H1 (cell line): Measurements from ENCODE around the gene BLOC1S4. TPM values are rescaled to one million over a fixed set of nuclear protein-coding genes. Genes with fewer than 3 reads are reported as not detected.

Experiments used
- CTCF ChIA-PET: fragments of 300-600 bp; sonication (Branson Sonifier 250); formaldehyde crosslinking; loops from one replicate; lab custom pipeline; 2021; ENCODE audit not compliant: partially characterized antibody; lab: Charles Lee
- POLR2A ChIA-PET: fragments of 300-600 bp; sonication (Branson Sonifier 250); formaldehyde crosslinking; loops from one replicate; lab custom pipeline; 2021; ENCODE audit warnings: inconsistent platforms; ENCODE audit not compliant: partially characterized antibody; lab: Charles Lee
- DNase-seq, 2 experiments: peaks; one replicate each; pipeline versions ENCODE4 v3.0.0 to v3.0.0-alpha.2; 2010 to 2022; ENCODE audit warnings: low spot score in 2 of 2, low read depth in 1 of 2, mixed read lengths in 1 of 2
- FAIRE-seq: peaks from 2 replicates; lab custom pipeline; 2011; peaks lifted over from hg19 to GRCh38; lab: Jason Lieb, UNC
- H2AFZ ChIP-seq: 2 replicates; pipeline ENCODE4 v1.8.1; 2012; ENCODE audit warnings: low read length, inconsistent platforms
- H2AK5ac ChIP-seq: 2 replicates; pipeline ENCODE4 v1.6.1; 2013; ENCODE audit warnings: low read depth, low read length
- H2BK120ac ChIP-seq: replicated peaks from 2 replicates; pipeline ENCODE3; 2013; ENCODE audit warnings: low read depth, low read length, inconsistent platforms
- H2BK12ac ChIP-seq: 2 replicates; pipeline ENCODE4 v1.6.1; 2013; ENCODE audit warnings: low read depth, low read length
- H2BK15ac ChIP-seq: 2 replicates; pipeline ENCODE4 v1.6.1; 2013; ENCODE audit warnings: low read length
- H2BK20ac ChIP-seq: 2 replicates; pipeline ENCODE4 v1.6.1; 2013; ENCODE audit warnings: low read length
- H2BK5ac ChIP-seq: 2 replicates; pipeline ENCODE4 v1.6.1; 2013; ENCODE audit warnings: low read depth, low read length
- H3K14ac ChIP-seq: 2 replicates; pipeline ENCODE4 v1.6.1; 2013; ENCODE audit warnings: inconsistent platforms; ENCODE audit not compliant: insufficient read length
- H3K18ac ChIP-seq: 2 replicates; pipeline ENCODE4 v1.6.1; 2013; ENCODE audit warnings: low read length; ENCODE audit errors: extremely low read depth
- H3K23ac ChIP-seq: 2 replicates; pipeline ENCODE4 v1.6.1; 2013; ENCODE audit warnings: inconsistent platforms; ENCODE audit not compliant: insufficient read length
- H3K23me2 ChIP-seq: 2 replicates; pipeline ENCODE4 v1.6.1; 2013; ENCODE audit warnings: low read depth, low read length
- H3K27ac ChIP-seq: 2 replicates; pipeline ENCODE4 v1.6.1; 2011; ENCODE audit warnings: low read depth, low read length, inconsistent platforms
- H3K27me3 ChIP-seq, 4 experiments: replicated peaks in 1 of 4; 1 replicate in 1 of 4; 2 replicates in 3 of 4; pipeline versions ENCODE4 v1.6.1 to v1.8.1; 2011 to 2013; ENCODE audit warnings: low read length in 3 of 4, mild to moderate bottlenecking in 3 of 4, inconsistent platforms in 2 of 4, mixed read lengths in 2 of 4, moderate library complexity in 1 of 4; ENCODE audit not compliant: control insufficient read depth in 3 of 4, insufficient read depth in 3 of 4; ENCODE audit errors: extremely low read depth in 1 of 4
- H3K36me3 ChIP-seq, 4 experiments: 2 replicates each; pipeline versions ENCODE4 v1.6.1 to v1.8.1; 2011 to 2013; ENCODE audit warnings: mild to moderate bottlenecking in 4 of 4, low read length in 3 of 4, moderate library complexity in 2 of 4, control low read depth in 1 of 4, inconsistent platforms in 1 of 4; ENCODE audit not compliant: insufficient read depth in 4 of 4, control insufficient read depth in 2 of 4
- H3K4ac ChIP-seq: replicated peaks from 2 replicates; pipeline ENCODE3; 2013; ENCODE audit warnings: low read length, low read depth, mixed read lengths, inconsistent platforms; ENCODE audit not compliant: insufficient read length
- H3K4me1 ChIP-seq, 4 experiments: replicated peaks in 1 of 4; 1 replicate in 1 of 4; 2 replicates in 3 of 4; pipeline versions ENCODE4 v1.6.1 to v1.8.1; 2011 to 2013; ENCODE audit warnings: low read length in 3 of 4, inconsistent platforms in 2 of 4, mixed read lengths in 1 of 4; ENCODE audit not compliant: insufficient read depth in 4 of 4, control insufficient read depth in 3 of 4
- H3K4me2 ChIP-seq, 2 experiments: 2 replicates each; pipeline versions ENCODE4 v1.6.1 to v1.8.1; 2011 to 2013; ENCODE audit warnings: low read depth in 2 of 2, low read length in 2 of 2, control low read depth in 1 of 2, inconsistent platforms in 1 of 2, mild to moderate bottlenecking in 1 of 2; ENCODE audit not compliant: insufficient read depth in 1 of 2
- H3K4me3 ChIP-seq, 4 experiments: fragments of 200-600, 300-600 bp in 1 of 4; sonication (generic), shearing (Covaris generic), sonication (Bioruptor Twin) in 1 of 4; 2 replicates each; pipeline versions ENCODE4 v1.5.1 to v1.8.1; 2011 to 2016; ENCODE audit warnings: low read length in 4 of 4, low read depth in 3 of 4, control low read depth in 2 of 4, inconsistent platforms in 2 of 4, mild to moderate bottlenecking in 2 of 4, mixed read lengths in 1 of 4, moderate library complexity in 1 of 4; ENCODE audit not compliant: insufficient read depth in 2 of 4; ENCODE audit errors: extremely low read depth in 1 of 4
- H3K56ac ChIP-seq: replicated peaks from 2 replicates; pipeline ENCODE3; 2013; ENCODE audit warnings: low read depth, mild to moderate bottlenecking, mixed read lengths, low read length, inconsistent platforms; ENCODE audit not compliant: insufficient read length
- H3K79me1 ChIP-seq: 2 replicates; pipeline ENCODE4 v1.6.1; 2013; ENCODE audit warnings: low read depth, low read length, control low read depth
- H3K79me2 ChIP-seq, 2 experiments: 2 replicates each; pipeline versions ENCODE4 v1.6.1 to v1.8.1; 2012 to 2013; ENCODE audit warnings: low read length in 2 of 2, mild to moderate bottlenecking in 2 of 2, inconsistent platforms in 1 of 2; ENCODE audit not compliant: insufficient read depth in 2 of 2, control insufficient read depth in 1 of 2
- H3K9ac ChIP-seq, 4 experiments: replicated peaks in 1 of 4; 1 replicate in 1 of 4; 2 replicates in 3 of 4; pipeline versions ENCODE4 v1.6.1 to v1.8.1; 2011 to 2013; ENCODE audit warnings: low read depth in 3 of 4, low read length in 3 of 4, control low read depth in 2 of 4, mild to moderate bottlenecking in 2 of 4, moderate library complexity in 2 of 4, inconsistent platforms in 1 of 4; ENCODE audit errors: extremely low read depth in 1 of 4
- H3K9me3 ChIP-seq, 2 experiments: 2 replicates each; pipeline versions ENCODE4 v1.6.1 to v1.8.1; 2012 to 2013; ENCODE audit warnings: mild to moderate bottlenecking in 2 of 2, moderate library complexity in 2 of 2, control low read depth in 1 of 2, inconsistent platforms in 1 of 2, low read depth in 1 of 2, low read length in 1 of 2, mixed read lengths in 1 of 2; ENCODE audit not compliant: insufficient read depth in 2 of 2
- H4K20me1 ChIP-seq, 2 experiments: replicated peaks in 1 of 2; 2 replicates each; pipeline versions ENCODE3 to v1.8.1; 2011 to 2013; ENCODE audit warnings: inconsistent platforms in 2 of 2, low read length in 2 of 2, mild to moderate bottlenecking in 1 of 2; ENCODE audit not compliant: insufficient read depth in 2 of 2, control insufficient read depth in 1 of 2
- H4K5ac ChIP-seq: 2 replicates; pipeline ENCODE4 v1.6.1; 2013; ENCODE audit warnings: low read length, low read depth, mixed read lengths, inconsistent platforms; ENCODE audit not compliant: insufficient read length
- H4K8ac ChIP-seq: 2 replicates; pipeline ENCODE4 v1.8.0; 2013; ENCODE audit warnings: mild to moderate bottlenecking, moderate library complexity, low read length, inconsistent platforms; ENCODE audit not compliant: insufficient read depth; ENCODE audit errors: extremely low read depth
- H4K91ac ChIP-seq: replicated peaks from 2 replicates; pipeline ENCODE3; 2013; ENCODE audit warnings: low read length, mixed read lengths, inconsistent platforms; ENCODE audit not compliant: insufficient read length
- CEBPB ChIP-seq: IDR thresholded peaks from 2 replicates; pipeline ENCODE4 v1.6.1; 2012; ENCODE audit warnings: low read depth, low read length
- JUN ChIP-seq: IDR thresholded peaks from 2 replicates; pipeline ENCODE4 v1.6.1; 2011; ENCODE audit warnings: low read depth, mild to moderate bottlenecking, improper control_type of control experiment, low read length
- JUND ChIP-seq: IDR thresholded peaks from 2 replicates; pipeline ENCODE4 v1.6.1; 2011; ENCODE audit warnings: mild to moderate bottlenecking, improper control_type of control experiment, low read length
- KDM1A ChIP-seq: fragments of 200-600, 300-600 bp; sonication (generic); IDR thresholded peaks from 2 replicates; pipeline ENCODE4 v1.7.1; 2016; ENCODE audit warnings: mild to moderate bottlenecking, low read length, borderline replicate concordance
- RAD21 ChIP-seq, 2 experiments: IDR thresholded peaks in 1 of 2; conservative IDR thresholded peaks in 1 of 2; 2 replicates each; pipeline ENCODE4 v1.6.1; 2011; ENCODE audit warnings: low read depth in 2 of 2, low read length in 2 of 2, improper control_type of control experiment in 1 of 2, inconsistent platforms in 1 of 2, mild to moderate bottlenecking in 1 of 2, moderate library complexity in 1 of 2
- SP4 ChIP-seq: IDR thresholded peaks from 2 replicates; pipeline ENCODE4 v1.6.1; 2012; ENCODE audit warnings: low read length, inconsistent platforms
- WGBS, 2 experiments: shearing (Covaris generic) in 1 of 2; methylation state at CpG; one replicate each; pipeline versions ENCODE4 v1.1.6 to v1.1.7; 2013 to 2015; ENCODE audit warnings: low lambda C conversion rate in 2 of 2, mixed read lengths in 2 of 2, inconsistent platforms in 1 of 2, low coverage in 1 of 2, missing lambda C conversion rate in 1 of 2; ENCODE audit not compliant: insufficient replicate concordance in 2 of 2, insufficient coverage in 1 of 2, insufficient read length in 1 of 2; ENCODE audit errors: extremely low coverage in 1 of 2, missing lambda C conversion rate in 1 of 2; 5-methylcytosine and 5-hydroxymethylcytosine counted together
- polyA plus RNA-seq, 7 experiments: library from polyadenylated mRNA; depleted of rRNA in 3 of 7; stranded (reverse) in 5 of 7; unstranded in 2 of 7; fragments of >200 nt in 5 of 7; fragments of 200-250 nt in 2 of 7; gene quantifications; 1 replicate in 5 of 7; 2 replicates in 1 of 7; 4 replicates in 1 of 7; pipeline versions ENCODE4 v1.2.1 to v1.2.3, GENCODE V29; 2011 to 2013; ENCODE audit warnings: missing spikeins in 2 of 7, mixed read lengths in 2 of 7
- total RNA-seq: library from RNA; stranded (reverse); fragmentation: NEBNext Ultra II Directional; extraction: Animal tissue kit (Norgen Biotek cat#: 25700); gene quantifications from 2 replicates; pipeline ENCODE4 v1.2.1, GENCODE V29; 2021

BLOC1S4 gene
- total and polyA plus RNA-seq, 2 of the 8 experiments (the other 6 are each of a cell fraction or from before 2014, with no cell fraction given) = 19.1 to 27.8 TPM

DNA sequence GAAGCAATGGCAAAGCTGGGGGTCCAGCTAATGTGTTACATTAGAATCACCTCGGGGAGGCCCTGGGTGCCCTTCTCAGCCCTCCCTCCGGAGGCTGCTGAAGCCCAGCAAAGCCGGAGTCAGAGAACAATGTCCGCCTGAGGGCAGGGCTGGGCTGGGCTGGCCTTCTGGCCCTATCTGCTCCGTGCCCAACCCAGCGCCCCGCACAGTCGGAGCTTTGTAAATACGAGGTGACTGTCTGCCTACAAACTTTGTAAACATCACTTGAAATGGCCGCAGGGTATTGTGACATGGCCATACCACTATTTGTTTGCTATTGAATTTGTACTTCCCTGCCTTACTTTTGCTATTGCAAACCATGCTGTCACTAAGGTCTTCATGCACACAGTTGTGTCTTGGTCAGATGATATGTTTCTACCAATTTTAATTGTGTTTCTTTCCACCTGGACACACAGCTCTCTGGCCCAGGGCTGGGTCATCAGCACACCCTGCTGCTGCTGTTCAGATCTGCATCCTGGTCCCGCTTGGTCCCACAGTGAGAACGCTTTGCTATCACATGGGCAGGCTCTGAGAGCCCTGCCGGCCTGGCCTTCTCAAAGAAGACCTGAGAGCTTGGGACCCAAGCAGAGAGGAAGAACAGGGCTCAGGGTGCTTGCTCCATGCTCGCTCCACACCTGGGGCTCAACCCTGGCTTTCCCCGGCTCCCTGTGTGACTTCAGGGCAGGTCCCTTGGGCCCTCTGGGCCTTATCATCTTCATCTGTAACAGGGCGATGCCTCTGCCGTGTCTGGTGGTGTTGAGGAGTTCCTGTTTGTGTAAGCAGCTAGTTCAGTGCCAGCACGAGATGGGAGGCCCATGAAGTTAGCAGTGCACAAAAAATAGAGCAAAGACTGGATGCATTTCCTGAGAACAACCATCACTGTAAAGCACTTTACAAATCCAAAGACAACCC lies 20.0 kb upstream of the BLOC1S4 start:
- Histone ChIP-seq H4K5ac (no peak overlapping the region), H3K4me3 (no peak overlapping the region), H3K18ac (no peak overlapping the region), H3K14ac (no peak overlapping the region), H3K9ac (no peak overlapping the region), H3K23me2 (no peaks in the 10 kb centered on the region), H2BK12ac (no peak overlapping the region), H3K56ac (no peak overlapping the region), H3K4ac (no peak overlapping the region), H4K20me1 (peaks cover 0 to 2% of the 10 kb centered on the region in 2 experiments), H3K79me1 (no peaks in the 10 kb centered on the region), H3K36me3 (0 out of 8 replicates have a peak, but pooled peaks cover 0 to 3% (median 0%) of the 10 kb centered on the region in 4 experiments), H3K4me1 (no peaks in the 10 kb centered on the region; a peak in 1 of 7 replicates), H2BK20ac (no peak overlapping the region), H2BK5ac (no peak overlapping the region), H2AK5ac (no peak overlapping the region), H3K9me3 (no peaks in the 10 kb centered on the region), H4K8ac (no peak overlapping the region), H2AFZ (no peak overlapping the region), H2BK120ac (no peak overlapping the region), H3K27me3 (no peaks in the 10 kb centered on the region), H4K91ac (no peak overlapping the region), H3K23ac (no peak overlapping the region), H3K27ac (no peak overlapping the region), H3K4me2 (no peak overlapping the region), H2BK15ac (no peak overlapping the region), H3K79me2 (peaks cover 0 to 4% of the 10 kb centered on the region in 2 experiments; a peak in 1 of 4 replicates)
- 86% methylated on average over 18 of the region's 18 CpGs; no CpG with 5 or more reads in 1 of the 2 experiments for WGBS, 2 experiments
- FAIRE-seq (no peak), DNase-seq (no peak)
- CTCF ChIA-PET = interaction anchor here (0.7 to 2.0 kb wide), 9 partner anchors 8 to 178 kb away, joined by 3 to 11 read pairs (median 4); no protein-coding TSS in a partner anchor
- POLR2A ChIA-PET = interaction anchor here (1.1 to 1.8 kb wide), 3 partner anchors 12 to 21 kb away, joined by 3 read pairs; no protein-coding TSS in a partner anchor
- TF ChIP-seq RAD21 (IDR thresholded peaks at IDR 0.05 in 1 of 2, conservative IDR thresholded peaks at IDR 0.05 in 1 of 2; ENCODE audit: low read depth in 2 of 2, low read length in 2 of 2) (peak; percentile 9 to 18; a peak in 1 of 4 replicates), JUND (no peak), JUN (no peak), CEBPB (peak; percentile 37; the same call in 1 of the 2 replicates), KDM1A (no peak), SP4 (no peak)
